HepG2 (cell line): ENCODE data around the gene NNAT. TPM values are rescaled to one million over a fixed set of nuclear protein-coding genes. Genes with fewer than 3 reads are reported as not detected.

Source experiments
- CREM ChIP-seq, 2 experiments: sonication (generic) in 1 of 2; formaldehyde crosslinking in 1 of 2; IDR thresholded peaks; 2 replicates each; pipeline versions ENCODE4 v1.4.0 to v1.6.1; 2016 to 2020; ENCODE audit warnings: antibody characterized with exemption in 1 of 2, mild to moderate bottlenecking in 1 of 2, missing genetic modification reagents in 1 of 2
- HINFP ChIP-seq: sonication (generic); formaldehyde crosslinking; IDR thresholded peaks from 2 replicates; pipeline ENCODE4 v1.4.0; 2020; ENCODE audit warnings: low read depth, mild to moderate bottlenecking, missing genetic modification reagents
- LRRFIP1 ChIP-seq: sonication (generic); formaldehyde crosslinking; conservative IDR thresholded peaks from 2 replicates; pipeline ENCODE4 v1.4.0; 2020; ENCODE audit warnings: missing genetic modification reagents
- MXD1 ChIP-seq: sonication (generic); formaldehyde crosslinking; IDR thresholded peaks from 2 replicates; pipeline ENCODE4 v1.4.0; 2020; ENCODE audit warnings: mild to moderate bottlenecking, missing genetic modification reagents
- NFYB ChIP-seq: sonication (generic); formaldehyde crosslinking; IDR thresholded peaks from 2 replicates; pipeline ENCODE4 v1.4.0; 2020; ENCODE audit warnings: missing genetic modification reagents
- NR0B2 ChIP-seq: sonication (generic); formaldehyde crosslinking; IDR thresholded peaks from 2 replicates; pipeline ENCODE4 v1.4.0; 2020; ENCODE audit warnings: mild to moderate bottlenecking, missing genetic modification reagents
- SKIL ChIP-seq: sonication (generic); formaldehyde crosslinking; IDR thresholded peaks from 2 replicates; pipeline ENCODE4 v1.8.0; 2022; ENCODE audit warnings: missing genetic modification reagents, mild to moderate bottlenecking, moderate library complexity, borderline replicate concordance
- ZNF710 ChIP-seq: sonication (generic); formaldehyde crosslinking; IDR thresholded peaks from 2 replicates; pipeline ENCODE4 v1.5.0; 2020; ENCODE audit warnings: mild to moderate bottlenecking, missing genetic modification reagents, borderline replicate concordance
- polyA plus RNA-seq, 8 experiments: library from polyadenylated mRNA; depleted of rRNA in 3 of 8; stranded (reverse) in 7 of 8; unstranded in 1 of 8; fragments of >200 nt; fragmentation: Illumina TruSeq in 4 of 8; extraction: Trizol in 4 of 8; gene quantifications; 2 replicates each; pipeline versions ENCODE4 v1.2.1 to v1.2.3, GENCODE V29; 2011 to 2016; ENCODE audit warnings: low read depth in 4 of 8, missing spikeins in 1 of 8, mixed read lengths in 1 of 8; ENCODE audit not compliant: insufficient read depth in 1 of 8
- total RNA-seq, 5 experiments: library from RNA; depleted of rRNA; stranded (reverse); fragments of >200 nt; fragmentation: Illumina TruSeq; extraction: Trizol; gene quantifications; 2 replicates each; pipeline ENCODE4 v1.2.3, GENCODE V29; 2016; ENCODE audit warnings: low read depth in 1 of 5
- TF ChIP-seq, protein P1 (sequence below), 2 experiments: sonication (generic) in 1 of 2; formaldehyde crosslinking in 1 of 2; IDR thresholded peaks; 2 replicates each; pipeline versions ENCODE4 v1.4.0 to v1.6.1; 2016 to 2020; ENCODE audit warnings: borderline replicate concordance in 1 of 2, low read depth in 1 of 2, mild to moderate bottlenecking in 1 of 2, missing genetic modification reagents in 1 of 2

The NNAT gene
- total and polyA plus RNA-seq, 2 of the 13 experiments (the other 11 are each of a cell fraction or from before 2014, with no cell fraction given), result not detected

GRCh38 chr20:37527638-37528445, 6.8 kb downstream of the NNAT start, which contains the start of gene BLCAP (continued):
- TF ChIP-seq, protein P1, sequence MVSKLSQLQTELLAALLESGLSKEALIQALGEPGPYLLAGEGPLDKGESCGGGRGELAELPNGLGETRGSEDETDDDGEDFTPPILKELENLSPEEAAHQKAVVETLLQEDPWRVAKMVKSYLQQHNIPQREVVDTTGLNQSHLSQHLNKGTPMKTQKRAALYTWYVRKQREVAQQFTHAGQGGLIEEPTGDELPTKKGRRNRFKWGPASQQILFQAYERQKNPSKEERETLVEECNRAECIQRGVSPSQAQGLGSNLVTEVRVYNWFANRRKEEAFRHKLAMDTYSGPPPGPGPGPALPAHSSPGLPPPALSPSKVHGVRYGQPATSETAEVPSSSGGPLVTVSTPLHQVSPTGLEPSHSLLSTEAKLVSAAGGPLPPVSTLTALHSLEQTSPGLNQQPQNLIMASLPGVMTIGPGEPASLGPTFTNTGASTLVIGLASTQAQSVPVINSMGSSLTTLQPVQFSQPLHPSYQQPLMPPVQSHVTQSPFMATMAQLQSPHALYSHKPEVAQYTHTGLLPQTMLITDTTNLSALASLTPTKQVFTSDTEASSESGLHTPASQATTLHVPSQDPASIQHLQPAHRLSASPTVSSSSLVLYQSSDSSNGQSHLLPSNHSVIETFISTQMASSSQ (IDR thresholded peaks at IDR 0.05; ENCODE audit: low read depth), result 0 out of 2 replicates have a peak, but pooled peaks have one; percentile 15
- TF ChIP-seq, protein P1 (CRISPR knock-in tag; IDR thresholded peaks at IDR 0.05; ENCODE audit: borderline replicate concordance), result peak; percentile 60
- TF ChIP-seq HINFP (CRISPR knock-in tag), result peak; percentile 87
- peak; percentile 86 for TF ChIP-seq MXD1 (CRISPR knock-in tag)
- TF ChIP-seq ZNF710, result peak; percentile 60
- no peak; the same call in 1 of the 2 replicates for TF ChIP-seq LRRFIP1 (CRISPR knock-in tag)
- TF ChIP-seq NFYB (CRISPR knock-in tag), result peak; percentile 4; the same call in 1 of the 2 replicates
- TF ChIP-seq NR0B2, result peak; percentile 96
- TF ChIP-seq SKIL (CRISPR knock-in tag), result peak; percentile 70
- TF ChIP-seq CREM (IDR thresholded peaks at IDR 0.05), result peak; percentile 81
- TF ChIP-seq CREM (CRISPR knock-in tag; IDR thresholded peaks at IDR 0.05), result no peak
